MM.1S (cell line): ENCODE results near the gene GPR108.

Source experiments
- EZH2phosphoT487 ChIP-seq: fragments of 300-600 bp; sonication (generic); IDR thresholded peaks from 2 replicates; pipeline ENCODE4 v1.6.1; 2018; ENCODE audit warnings: antibody characterized with exemption, low read length
- TF ChIP-seq, protein P1 (sequence below): fragments of 300-600 bp; sonication (generic); IDR thresholded peaks from 2 replicates; pipeline ENCODE4 v1.5.1; 2016; ENCODE audit warnings: antibody characterized with exemption, low read length, mixed read lengths

- TF ChIP-seq, protein P1, sequence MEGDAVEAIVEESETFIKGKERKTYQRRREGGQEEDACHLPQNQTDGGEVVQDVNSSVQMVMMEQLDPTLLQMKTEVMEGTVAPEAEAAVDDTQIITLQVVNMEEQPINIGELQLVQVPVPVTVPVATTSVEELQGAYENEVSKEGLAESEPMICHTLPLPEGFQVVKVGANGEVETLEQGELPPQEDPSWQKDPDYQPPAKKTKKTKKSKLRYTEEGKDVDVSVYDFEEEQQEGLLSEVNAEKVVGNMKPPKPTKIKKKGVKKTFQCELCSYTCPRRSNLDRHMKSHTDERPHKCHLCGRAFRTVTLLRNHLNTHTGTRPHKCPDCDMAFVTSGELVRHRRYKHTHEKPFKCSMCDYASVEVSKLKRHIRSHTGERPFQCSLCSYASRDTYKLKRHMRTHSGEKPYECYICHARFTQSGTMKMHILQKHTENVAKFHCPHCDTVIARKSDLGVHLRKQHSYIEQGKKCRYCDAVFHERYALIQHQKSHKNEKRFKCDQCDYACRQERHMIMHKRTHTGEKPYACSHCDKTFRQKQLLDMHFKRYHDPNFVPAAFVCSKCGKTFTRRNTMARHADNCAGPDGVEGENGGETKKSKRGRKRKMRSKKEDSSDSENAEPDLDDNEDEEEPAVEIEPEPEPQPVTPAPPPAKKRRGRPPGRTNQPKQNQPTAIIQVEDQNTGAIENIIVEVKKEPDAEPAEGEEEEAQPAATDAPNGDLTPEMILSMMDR = no peak
- TF ChIP-seq EZH2phosphoT487 = no peak
Measured at GRCh38 chr19:6693056-6693471, 44.3 kb downstream of the GPR108 start.
